Retinal pigment epithelial cell (primary cell): ENCODE measurements around the gene KCNC2.

ENCODE experiments used
- DNase-seq: peaks from one replicate; pipeline ENCODE4 v3.0.0-alpha.2; 2010; ENCODE audit warnings: low read depth
- H3K4me3 ChIP-seq: 2 replicates; pipeline ENCODE4 v1.5.1; 2011; ENCODE audit warnings: mild to moderate bottlenecking, low read length, control low read depth, moderate library complexity
- CTCF ChIP-seq: conservative IDR thresholded peaks from 2 replicates; pipeline ENCODE4 v1.5.1; 2011; ENCODE audit warnings: low read depth, low read length, control low read depth, inconsistent platforms

Gene KCNC2

GRCh38 chr12:75080582-75080981 lies 129.1 kb downstream of the KCNC2 start:
- no peak for TF ChIP-seq CTCF
- DNase-seq: no peak
- no peak overlapping the region for H3K4me3 ChIP-seq

- TF ChIP-seq CTCF: no peak
- H3K4me3 ChIP-seq: no peak overlapping the region
- no peak for DNase-seq
Measured at GRCh38 chr12:75065482-75065881, 144.2 kb downstream of the KCNC2 start.

GRCh38 chr12:75062691-75063090 lies 146.9 kb downstream of the KCNC2 start:
- H3K4me3 ChIP-seq: no peak overlapping the region
- TF ChIP-seq CTCF: no peak
- DNase-seq: no peak

- DNase-seq: no peak
- peak; percentile 6 for TF ChIP-seq CTCF
- H3K4me3 ChIP-seq: no peak overlapping the region
Measured at GRCh38 chr12:75058228-75058627, 151.4 kb downstream of the KCNC2 start.

GRCh38 chr12:75048767-75049166 lies 160.9 kb downstream of the KCNC2 start:
- no peak overlapping the region for H3K4me3 ChIP-seq
- no peak for TF ChIP-seq CTCF
- no peak for DNase-seq

- no peak for TF ChIP-seq CTCF
- H3K4me3 ChIP-seq: no peak overlapping the region
- no peak for DNase-seq
Measured at GRCh38 chr12:75047885-75048525, 161.6 kb downstream of the KCNC2 start.

- H3K4me3 ChIP-seq: no peak overlapping the region
- no peak for TF ChIP-seq CTCF
- DNase-seq: no peak
Measured at GRCh38 chr12:75042125-75042524, 167.5 kb downstream of the KCNC2 start.
